Cortex of kidney (tissue), 1 donor: ENCODE measurements around the gene APBB1IP.
"Not testable (repeated sequence)": the region's sequence is repeated elsewhere in the genome, so short reads cannot be mapped to it uniquely, and the experiment has no call there.

Experiments
- DNase-seq: peaks from one replicate; lab custom pipeline; 2025; lab: John Stamatoyannopoulos, UW

APBB1IP gene

GRCh38 chr10:26477501-26477900 is 39.4 kb downstream of the APBB1IP start:
- DNase-seq: no peak

GRCh38 chr10:26478061-26478460 is 39.9 kb downstream of the APBB1IP start:
- no peak for DNase-seq

- DNase-seq: no peak
Observed at GRCh38 chr10:26479766-26480492, 41.8 kb downstream of the APBB1IP start.

GRCh38 chr10:26481315-26481692 is 43.2 kb downstream of the APBB1IP start:
- DNase-seq: no peak

GRCh38 chr10:26481914-26482550 is 43.9 kb downstream of the APBB1IP start:
- DNase-seq: no peak

DNA sequence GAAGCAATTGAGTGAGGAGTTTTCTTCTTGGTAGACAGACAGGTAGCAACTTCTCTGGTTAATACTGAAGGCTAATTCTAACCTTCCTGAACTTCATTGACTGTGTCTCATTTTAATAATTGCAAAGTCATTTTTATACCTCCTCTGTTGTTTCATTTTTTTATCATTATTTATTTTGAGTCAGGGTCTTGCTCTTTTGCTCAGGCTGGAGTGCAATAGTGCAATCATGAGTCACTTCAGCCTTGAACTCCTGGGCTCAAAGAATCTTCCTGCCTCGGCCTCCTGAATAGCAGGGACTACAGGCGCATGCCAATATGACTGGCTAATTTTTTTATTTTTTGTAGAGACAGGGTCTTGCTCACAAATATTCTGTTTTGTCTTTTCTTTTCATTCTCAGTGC is 45.4 kb downstream of the APBB1IP start:
- DNase-seq: no peak

- no peak for DNase-seq
Observed at GRCh38 chr10:26485150-26485941, 47.2 kb downstream of the APBB1IP start.

DNA sequence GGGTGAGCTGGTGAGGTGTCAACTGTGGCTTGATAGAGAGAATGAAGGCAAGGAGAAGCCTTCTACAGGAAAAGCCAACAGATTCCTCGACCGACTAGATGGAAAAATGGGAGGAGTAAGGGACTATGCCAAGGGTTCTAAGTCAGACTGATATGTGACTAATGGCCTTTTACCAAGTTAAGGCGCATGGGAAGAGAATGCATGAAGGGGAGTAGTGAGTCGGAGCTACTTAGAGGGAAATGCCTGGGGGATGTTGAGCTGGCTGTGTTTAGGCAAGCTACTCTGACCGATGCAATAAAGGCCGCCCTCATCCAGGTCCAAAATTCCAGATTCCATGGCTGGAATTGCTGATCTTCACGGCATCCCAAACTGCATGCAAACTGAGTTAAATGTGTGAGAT is 48.2 kb downstream of the APBB1IP start:
- no peak for DNase-seq

DNA sequence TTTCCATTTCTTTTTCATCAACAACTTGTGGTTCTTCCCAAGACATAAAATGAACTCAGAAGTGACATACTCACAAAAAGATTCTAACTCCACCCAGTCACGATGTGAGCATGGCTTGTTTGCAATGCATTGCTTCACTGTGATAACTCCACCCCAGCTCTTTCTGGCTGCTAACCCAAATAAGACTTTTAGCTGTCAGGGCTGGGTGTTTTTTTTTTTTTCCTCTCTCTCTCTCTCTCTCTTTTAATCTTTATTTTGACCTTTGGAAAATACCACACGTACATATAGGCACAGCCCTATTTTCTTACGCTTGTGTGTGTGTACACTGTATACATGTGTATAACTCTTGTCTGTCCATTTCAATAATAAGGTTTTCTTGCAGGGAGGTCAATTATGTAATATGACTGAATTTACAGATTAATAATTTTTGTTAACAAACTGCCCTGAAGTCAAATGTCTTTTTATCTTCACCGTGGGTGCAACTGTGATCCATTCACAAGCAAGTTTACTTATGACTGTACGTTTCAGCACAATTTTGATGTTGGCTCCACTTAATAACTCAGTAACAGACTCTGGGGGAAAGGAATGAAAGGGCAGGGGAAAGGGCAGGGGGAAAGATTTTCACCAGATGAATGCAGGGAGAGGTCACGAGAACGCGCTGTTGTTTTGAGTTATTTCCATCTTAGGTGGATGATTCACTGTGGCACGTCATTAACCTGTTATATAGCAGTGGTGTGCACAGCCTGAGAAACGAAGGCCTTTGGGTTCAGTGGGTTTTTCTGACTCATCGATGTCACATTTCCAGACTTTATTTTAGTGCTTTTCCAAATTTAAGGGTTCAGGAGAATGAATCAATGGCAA is 49.1 kb downstream of the APBB1IP start:
- DNase-seq: no peak

DNA sequence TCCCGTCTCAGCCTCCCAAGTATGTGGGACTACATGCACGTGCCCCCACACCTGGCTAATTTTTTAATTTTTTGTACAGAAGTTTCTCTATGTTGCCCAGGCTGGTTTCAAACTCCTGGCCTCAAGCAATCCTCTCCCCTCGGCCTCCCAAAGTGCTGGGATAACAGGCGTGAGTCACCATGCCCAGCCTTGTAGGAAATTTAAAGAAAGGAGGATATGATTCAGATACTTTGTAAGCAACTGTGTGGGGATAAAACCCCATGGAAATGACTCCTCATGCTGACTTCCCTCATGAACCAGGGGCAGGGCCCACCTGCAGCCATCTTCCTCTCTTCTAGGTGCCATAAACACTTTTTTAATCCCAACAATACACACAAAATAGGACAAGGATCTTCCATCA is 50.2 kb downstream of the APBB1IP start:
- no peak for DNase-seq

DNA sequence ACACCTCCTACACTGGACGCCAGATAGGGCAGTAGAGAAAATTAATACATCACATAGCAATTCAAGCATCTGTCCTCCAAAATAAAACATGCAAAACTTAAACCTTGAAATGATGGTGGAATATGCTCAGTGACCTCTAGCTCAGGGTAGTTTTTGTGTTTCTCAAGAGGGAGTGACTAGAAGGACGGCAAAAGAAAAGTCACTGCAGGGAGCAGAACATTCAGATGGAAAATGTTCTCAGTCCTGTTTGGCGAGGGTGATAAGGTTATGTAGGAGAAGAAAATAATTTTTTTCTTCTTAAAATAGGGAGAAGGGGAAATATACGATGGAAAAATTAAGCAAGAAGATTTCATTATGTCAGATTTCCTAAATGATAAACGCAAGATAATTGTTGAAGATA is 50.9 kb downstream of the APBB1IP start:
- no peak for DNase-seq

- not testable (repeated sequence) for DNase-seq
Observed at GRCh38 chr10:26490367-26490766, 52.2 kb downstream of the APBB1IP start.

GRCh38 chr10:26491276-26491675 is 53.1 kb downstream of the APBB1IP start:
- DNase-seq: no peak

GRCh38 chr10:26491934-26492333 is 53.8 kb downstream of the APBB1IP start:
- DNase-seq: no peak

DNA sequence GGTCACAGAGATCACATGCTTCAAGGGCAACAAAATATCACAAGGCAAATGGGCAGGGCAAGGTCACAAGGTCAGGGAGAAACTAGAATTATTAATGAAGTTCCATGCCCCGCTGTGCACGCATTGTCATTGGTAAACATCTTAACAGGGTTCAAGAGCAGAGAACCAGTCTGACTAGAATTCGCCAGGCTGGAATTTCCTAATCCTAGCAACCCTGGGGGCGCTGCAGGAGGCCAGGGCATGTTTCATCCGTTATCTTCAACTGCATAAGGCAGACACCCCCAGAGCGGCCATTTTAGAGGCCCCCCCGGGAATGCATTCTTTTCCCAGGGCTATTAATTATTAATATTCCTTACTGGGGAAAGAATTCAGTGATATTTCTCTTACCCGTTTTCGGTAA is 54.6 kb downstream of the APBB1IP start:
- not testable (repeated sequence) for DNase-seq

DNA sequence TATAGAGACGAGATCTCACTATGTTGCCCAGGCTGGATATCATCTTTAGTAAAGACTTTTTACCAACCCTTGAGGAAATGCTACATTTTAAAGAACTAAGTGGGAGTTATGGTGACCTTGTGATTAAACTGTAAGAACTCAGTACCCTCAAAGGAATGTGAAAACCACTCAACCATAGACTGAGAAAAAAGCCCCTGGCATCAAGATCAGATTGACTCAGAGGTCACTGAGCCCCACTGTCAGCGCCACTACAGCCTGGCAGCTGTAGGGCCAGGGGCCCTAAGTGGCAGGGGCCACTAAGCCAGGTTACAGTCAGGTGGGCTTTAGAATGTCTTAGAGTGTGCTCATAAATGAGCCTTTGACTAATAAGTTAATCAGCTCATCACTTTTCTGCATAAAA is 55.9 kb downstream of the APBB1IP start:
- DNase-seq: no peak

DNA sequence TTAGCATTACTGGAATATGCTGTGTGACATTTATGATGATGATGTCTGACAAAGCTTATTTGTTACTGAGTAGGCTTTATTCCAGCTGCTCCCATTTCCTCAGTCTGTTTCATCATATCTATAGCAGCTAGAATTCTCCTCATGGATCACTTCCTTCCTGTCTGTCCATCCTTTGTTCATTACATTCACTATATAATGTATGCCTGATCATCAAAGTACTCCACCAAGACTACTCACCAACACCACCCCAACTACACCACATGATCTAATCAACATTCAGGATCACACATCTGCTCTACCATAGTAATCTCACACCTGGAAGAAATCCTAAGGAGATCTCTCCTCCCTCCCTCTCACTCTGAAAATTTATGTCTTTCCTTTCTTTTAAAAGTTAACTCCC is 61.3 kb downstream of the APBB1IP start:
- no peak for DNase-seq

GRCh38 chr10:26502986-26503385 is 64.8 kb downstream of the APBB1IP start:
- no peak for DNase-seq

DNA sequence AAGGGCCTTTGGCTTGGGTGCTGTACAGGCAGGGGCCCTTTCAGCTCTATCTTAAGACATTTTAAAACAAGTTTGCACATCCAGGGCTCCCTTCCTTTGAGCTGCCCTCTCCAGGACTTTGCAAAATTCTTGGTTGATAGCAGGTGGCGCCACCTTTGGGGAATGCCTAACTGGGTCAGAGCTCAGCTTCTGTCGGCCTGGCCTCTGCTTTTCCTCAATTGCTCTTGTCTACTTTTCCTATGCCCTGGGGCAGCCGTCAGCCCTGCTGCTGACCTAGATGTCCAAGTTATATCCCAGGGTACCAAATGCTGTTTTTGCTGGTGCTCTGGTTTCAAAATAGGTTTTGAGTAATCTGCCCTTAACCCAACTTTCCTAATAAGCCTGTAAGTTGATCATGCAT is 65.8 kb downstream of the APBB1IP start:
- no peak for DNase-seq

GRCh38 chr10:26504429-26504828 is 66.3 kb downstream of the APBB1IP start:
- not testable (repeated sequence) for DNase-seq

GRCh38 chr10:26505491-26505890 is 67.3 kb downstream of the APBB1IP start:
- DNase-seq: no peak

DNA sequence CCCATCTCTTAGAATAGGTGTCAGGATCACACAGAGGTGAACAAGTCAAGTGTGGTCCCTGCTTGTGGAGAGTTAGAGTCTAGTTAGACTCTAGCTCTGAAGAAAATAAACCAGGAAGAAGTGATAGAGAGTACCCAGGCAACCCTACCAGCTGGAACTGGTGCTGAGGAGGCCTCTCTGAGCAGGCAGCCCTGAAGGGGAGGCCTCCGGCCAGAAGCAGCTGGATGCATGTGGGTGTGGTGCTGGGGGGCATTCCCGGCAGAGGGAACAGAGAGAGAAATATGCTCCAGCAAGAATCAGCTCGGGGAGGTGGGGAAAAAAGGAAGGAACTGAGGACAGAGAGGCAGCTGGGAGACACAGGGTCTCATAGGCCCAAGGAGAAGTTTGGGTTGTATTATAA is 68.6 kb downstream of the APBB1IP start:
- no peak for DNase-seq
